Stomach (tissue), 9 donors: Measurements from ENCODE around the gene NXN. TPM values are rescaled to one million over a fixed set of nuclear protein-coding genes. Genes with fewer than 3 reads are reported as not detected.
"Not testable (repeated sequence)": the region's sequence is repeated elsewhere in the genome, so short reads cannot be mapped to it uniquely, and the experiment has no call there.

ENCODE experiments used
- DNase-seq, 2 donors: peaks; one replicate each; pipeline versions ENCODE4 v3.0.0 to v3.0.0-alpha.2; 2013 to 2019
- H3K27ac ChIP-seq, 5 donors: fragments of 200-600 bp in 4 of 5; sonication (generic) in 4 of 5; one replicate each; pipeline ENCODE4 v1.5.1; 2013 to 2019; ENCODE audit warnings: mild to moderate bottlenecking in 1 of 5, moderate library complexity in 1 of 5
- H3K27me3 ChIP-seq, 3 donors: fragments of 200-600 bp; sonication (generic); one replicate each; pipeline ENCODE4 v1.5.1; 2017 to 2019; ENCODE audit warnings: mixed run types in 1 of 3
- H3K36me3 ChIP-seq, 4 donors: fragments of 200-600 bp; sonication (generic); 1 replicate in 3 of 4; 2 replicates in 1 of 4; pipeline ENCODE4 v1.5.1; 2016 to 2019
- H3K4me1 ChIP-seq, 4 donors: fragments of 200-600 bp; sonication (generic); one replicate each; pipeline ENCODE4 v1.5.1; 2016 to 2019
- H3K4me3 ChIP-seq, 4 donors: fragments of 200-600 bp; sonication (generic) in 3 of 4; one replicate each; pipeline ENCODE4 v1.5.1; 2016 to 2019; ENCODE audit warnings: mild to moderate bottlenecking in 1 of 4
- H3K9me3 ChIP-seq, 4 donors: fragments of 200-600 bp; sonication (generic); one replicate each; pipeline ENCODE4 v1.5.1; 2016 to 2019
- EP300 ChIP-seq: sonication (generic); formaldehyde crosslinking; IDR thresholded peaks from one replicate; pipeline ENCODE4 v1.6.1; 2017; ENCODE audit warnings: antibody characterized with exemption
- POLR2A ChIP-seq, 4 donors: fragments of 450-650 bp; IDR thresholded peaks; one replicate each; pipeline ENCODE4 v1.6.1; 2016; ENCODE audit warnings: antibody characterized with exemption in 4 of 4, control low read depth in 2 of 4, mild to moderate bottlenecking in 1 of 4, moderate library complexity in 1 of 4
- POLR2AphosphoS5 ChIP-seq, 3 donors: sonication (generic); formaldehyde crosslinking; IDR thresholded peaks; one replicate each; pipeline ENCODE4 v1.6.1; 2016; ENCODE audit warnings: antibody characterized with exemption in 3 of 3
- WGBS, 5 donors: extraction: QIAGEN DNeasy Blood & Tissue Kit in 3 of 5; methylation state at CpG; one replicate each; pipeline versions ENCODE4 v1.1.5 to v1.1.7; 2013 to 2018; 5-methylcytosine and 5-hydroxymethylcytosine counted together
- intact Hi-C: fragments of 100-400 bp; cut with DNase I; formaldehyde crosslinking; loops from one replicate; pipeline ENCODE4 v1.15.1; 2023; ENCODE audit warnings: low total_unique reads
- polyA plus RNA-seq, 3 donors: library from polyadenylated mRNA; stranded (reverse); fragments of 200-250 nt; gene quantifications; one replicate each; pipeline ENCODE4 v1.2.3, GENCODE V29; 2013
- total RNA-seq, 5 donors: library from RNA; depleted of rRNA; stranded (reverse); fragments of >200 nt; gene quantifications; one replicate each; pipeline versions ENCODE4 v1.1.0 to v1.2.3, GENCODE V29; 2014 to 2016
- TF ChIP-seq, protein P1 (sequence below), 7 experiments: fragments of 450-650 bp in 4 of 7; fragments of 200-600 bp in 3 of 7; sonication (generic) in 3 of 7; IDR thresholded peaks; one replicate each; pipeline ENCODE4 v1.5.1; 2016 to 2019; ENCODE audit warnings: antibody characterized with exemption in 7 of 7, control low read depth in 2 of 7, mild to moderate bottlenecking in 1 of 7
- donor health status: healthy with polysubstance abuse.
- donor health status: Bipolar disorder and iron deficiency.
- donor health status: healthy.

The NXN gene
- total and polyA plus RNA-seq, 8 donors: 17.9 to 47.8 (median 25.1) TPM

DNA sequence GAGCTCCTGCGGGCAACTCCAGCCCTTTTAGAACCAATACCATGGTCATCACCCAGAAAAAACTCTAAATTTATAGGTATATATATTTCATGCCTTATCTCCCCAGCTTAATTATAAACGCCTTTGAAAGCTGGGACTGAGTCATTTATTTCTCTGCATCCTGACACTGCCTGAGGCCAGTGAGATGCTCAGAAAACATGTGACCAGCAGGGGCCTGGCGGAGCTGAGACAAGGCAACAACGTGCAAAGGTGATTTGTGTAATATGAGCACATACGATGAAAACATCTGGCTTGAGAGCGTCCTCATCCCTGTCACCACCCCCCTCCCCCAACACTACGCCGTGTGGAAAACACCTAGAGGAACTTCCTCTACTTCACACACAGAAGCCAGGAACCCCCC lies 22.7 kb downstream of the NXN start:
- Histone ChIP-seq H3K4me3 (no peak overlapping the region), H3K9me3 (no peaks in the 10 kb centered on the region), H3K4me1 (peaks cover 6 to 24% (median 9%) of the 10 kb centered on the region in 4 donors), H3K36me3 (peaks cover 0 to 3% (median 0%) of the 10 kb centered on the region in 4 donors), H3K27me3 (no peaks in the 10 kb centered on the region), H3K27ac (peak overlapping the region in 2 of 5 donors; percentile 78 to 87)
- intact Hi-C loops: no loop called here
- TF ChIP-seq POLR2AphosphoS5 (IDR thresholded peaks at IDR 0.05): peak in 1 of 3 donors; percentile 35
- TF ChIP-seq POLR2A (IDR thresholded peaks at IDR 0.05): no peak
- peak in 1 of 2 donors; percentile 33 for DNase-seq
- WGBS, 5 donors: 65 to 76% (median 70%) methylated on average over 8 of the region's 8 CpGs

DNA sequence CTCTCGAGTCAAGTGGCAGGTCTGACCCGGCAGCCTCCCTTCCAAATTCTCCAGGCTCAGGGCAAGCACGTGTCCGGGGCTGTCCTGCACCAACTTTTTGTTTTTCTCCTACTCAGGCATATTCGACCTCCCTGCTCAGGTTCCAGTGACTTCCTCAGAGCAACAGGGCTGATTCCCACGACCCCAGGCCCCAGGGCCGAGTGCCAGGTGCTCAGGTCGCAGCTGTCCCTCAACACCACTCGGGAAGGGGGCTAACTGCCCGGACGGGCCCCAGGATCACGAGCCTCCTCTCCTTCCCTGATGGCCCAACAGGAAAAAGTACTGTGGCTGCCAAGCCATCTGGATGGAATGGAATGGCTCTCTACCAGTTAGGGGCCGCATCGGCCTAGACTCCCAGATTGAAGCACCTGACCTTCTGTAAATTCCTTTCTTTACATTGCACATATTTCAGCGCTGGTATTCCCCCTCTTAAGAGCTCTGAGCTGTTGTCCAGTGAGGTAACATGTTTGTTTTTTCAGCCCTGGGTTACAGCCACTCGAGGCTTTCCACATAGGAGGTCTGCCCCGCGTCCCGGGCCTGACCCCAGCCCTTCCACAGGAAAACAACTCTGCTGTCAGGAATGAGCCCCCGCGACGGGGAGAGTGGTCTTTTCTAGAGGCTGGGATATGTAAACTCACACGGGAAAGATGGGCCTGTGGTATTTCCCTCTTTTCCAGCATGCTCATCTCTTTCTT lies 25.0 kb downstream of the NXN start:
- Histone ChIP-seq H3K36me3 (peaks cover 0 to 3% (median 0%) of the 10 kb centered on the region in 4 donors), H3K4me1 (peaks cover 11 to 40% (median 21%) of the 10 kb centered on the region in 4 donors), H3K4me3 (no peak overlapping the region), H3K27ac (peak overlapping the region in 4 of 5 donors; percentile 46 to 87 (median 65)), H3K9me3 (no peaks in the 10 kb centered on the region), H3K27me3 (peaks cover 0 to 4% (median 0%) of the 10 kb centered on the region in 3 donors)
- peak in 1 of 2 donors; percentile 78 for DNase-seq
- intact Hi-C loops: no loop called here
- TF ChIP-seq POLR2A (IDR thresholded peaks at IDR 0.05): no peak
- TF ChIP-seq, protein P1, sequence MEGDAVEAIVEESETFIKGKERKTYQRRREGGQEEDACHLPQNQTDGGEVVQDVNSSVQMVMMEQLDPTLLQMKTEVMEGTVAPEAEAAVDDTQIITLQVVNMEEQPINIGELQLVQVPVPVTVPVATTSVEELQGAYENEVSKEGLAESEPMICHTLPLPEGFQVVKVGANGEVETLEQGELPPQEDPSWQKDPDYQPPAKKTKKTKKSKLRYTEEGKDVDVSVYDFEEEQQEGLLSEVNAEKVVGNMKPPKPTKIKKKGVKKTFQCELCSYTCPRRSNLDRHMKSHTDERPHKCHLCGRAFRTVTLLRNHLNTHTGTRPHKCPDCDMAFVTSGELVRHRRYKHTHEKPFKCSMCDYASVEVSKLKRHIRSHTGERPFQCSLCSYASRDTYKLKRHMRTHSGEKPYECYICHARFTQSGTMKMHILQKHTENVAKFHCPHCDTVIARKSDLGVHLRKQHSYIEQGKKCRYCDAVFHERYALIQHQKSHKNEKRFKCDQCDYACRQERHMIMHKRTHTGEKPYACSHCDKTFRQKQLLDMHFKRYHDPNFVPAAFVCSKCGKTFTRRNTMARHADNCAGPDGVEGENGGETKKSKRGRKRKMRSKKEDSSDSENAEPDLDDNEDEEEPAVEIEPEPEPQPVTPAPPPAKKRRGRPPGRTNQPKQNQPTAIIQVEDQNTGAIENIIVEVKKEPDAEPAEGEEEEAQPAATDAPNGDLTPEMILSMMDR (IDR thresholded peaks at IDR 0.05): no peak
- TF ChIP-seq POLR2AphosphoS5 (IDR thresholded peaks at IDR 0.05): no peak
- no peak for TF ChIP-seq EP300
- WGBS, 5 donors: 50 to 63% (median 59%) methylated on average over 23 of the region's 23 CpGs

DNA sequence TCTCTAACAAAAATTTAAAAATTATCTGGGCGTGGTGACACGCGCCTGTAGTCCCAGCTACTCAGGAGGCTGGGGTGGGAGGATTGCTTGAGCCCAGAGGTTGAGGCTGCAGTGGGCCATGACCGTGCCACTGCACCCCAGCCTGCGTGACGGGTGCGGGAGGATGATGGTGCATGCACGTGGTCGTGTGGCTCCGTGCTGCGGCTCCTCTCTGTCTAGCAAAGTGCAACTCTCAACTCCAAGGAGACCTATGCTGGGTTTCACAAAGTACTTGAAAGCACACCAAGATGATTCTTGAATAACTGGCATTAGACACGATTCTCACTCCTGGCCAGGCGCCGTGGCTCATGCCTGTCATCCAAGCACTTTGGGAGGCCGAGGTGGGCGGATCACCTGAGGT lies 25.8 kb downstream of the NXN start:
- no peak overlapping the region for H3K4me3 ChIP-seq
- H3K4me1 ChIP-seq: peaks cover 11 to 40% (median 19%) of the 10 kb centered on the region in 4 donors
- no peak for DNase-seq
- no peak for TF ChIP-seq POLR2A (IDR thresholded peaks at IDR 0.05)
- no peak for TF ChIP-seq POLR2AphosphoS5 (IDR thresholded peaks at IDR 0.05)
- TF ChIP-seq EP300: no peak
- TF ChIP-seq, protein P1 (IDR thresholded peaks at IDR 0.05): no peak
- 91 to 96% (median 93%) methylated on average over 9 to 16 of the region's 16 CpGs for WGBS, 5 donors
- no peaks in the 10 kb centered on the region for H3K9me3 ChIP-seq
- intact Hi-C loops: no loop called here
- peaks cover 0 to 4% (median 0%) of the 10 kb centered on the region in 3 donors for H3K27me3 ChIP-seq
- peak overlapping the region in 2 of 5 donors; percentile 78 to 87 for H3K27ac ChIP-seq
- H3K36me3 ChIP-seq: peaks cover 0 to under 1% (median 0%) of the 10 kb centered on the region in 4 donors

DNA sequence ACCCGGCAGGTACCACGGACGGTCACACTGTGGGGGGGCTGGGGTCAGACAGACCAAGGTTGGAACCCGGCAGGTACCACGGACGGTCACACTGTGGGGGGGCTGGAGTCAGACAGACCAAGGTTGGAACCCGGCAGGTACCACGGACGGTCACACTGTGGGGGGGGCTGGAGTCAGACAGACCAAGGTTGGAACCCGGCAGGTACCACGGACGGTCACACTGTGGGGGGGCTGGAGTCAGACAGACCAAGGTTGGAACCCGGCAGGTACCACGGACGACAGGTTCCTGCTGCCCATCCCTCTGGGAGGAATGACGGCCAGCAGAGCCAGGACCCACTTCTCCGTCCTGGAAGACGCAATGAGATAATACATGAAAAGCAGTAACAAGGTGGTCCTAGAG lies 27.0 kb downstream of the NXN start:
- H3K27ac ChIP-seq: peak overlapping the region in 3 of 5 donors; percentile 33 to 87 (median 62)
- DNase-seq: not testable (repeated sequence)
- 91 to 99% (median 97%) methylated on average over 13 to 18 of the region's 18 CpGs for whole genome bisulfite sequencing, 5 donors

DNA sequence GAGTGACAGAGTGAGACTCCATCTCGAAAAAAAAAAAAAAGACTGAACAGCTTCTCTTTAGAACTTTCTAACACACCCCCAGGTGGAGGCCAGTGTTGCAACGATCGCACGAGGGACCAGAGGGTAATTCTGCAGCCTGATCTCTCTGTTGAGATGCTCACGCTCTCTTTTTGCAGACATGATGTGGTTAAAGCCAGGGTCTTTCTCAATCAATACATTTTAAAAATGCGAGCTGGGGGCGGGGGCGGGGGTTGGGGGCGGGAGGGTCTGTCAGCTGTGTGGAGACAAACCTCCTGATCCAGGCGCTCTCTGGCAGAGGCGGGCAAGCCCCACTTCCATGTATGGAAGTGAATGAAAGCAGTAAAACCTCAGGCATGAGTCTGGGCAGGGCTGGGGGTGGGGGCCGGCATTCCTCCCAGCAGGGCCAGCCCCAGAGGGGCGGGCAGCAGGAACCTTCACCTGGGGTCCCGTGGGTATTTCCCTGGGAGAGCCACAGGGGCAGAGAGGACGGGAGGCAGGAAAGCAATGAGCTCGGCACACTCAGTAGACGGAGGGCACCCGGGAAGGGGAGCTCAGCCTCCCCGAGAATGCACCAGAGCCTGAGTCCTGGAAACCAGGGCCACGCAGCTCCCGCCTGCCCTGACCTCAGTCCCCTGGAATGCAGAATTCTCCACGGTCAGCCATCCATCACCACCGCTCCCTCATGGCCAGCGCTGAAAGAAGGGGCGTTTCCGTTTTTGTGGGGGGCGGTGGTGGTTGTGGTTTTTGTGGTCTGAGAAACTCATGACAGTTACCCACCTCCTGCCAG lies 28.0 kb downstream of the NXN start:
- 21 to 36% (median 32%) methylated on average over 22 to 27 of the region's 27 CpGs for WGBS, 5 donors
- DNase-seq: peak in 1 of 2 donors; percentile 76
- Histone ChIP-seq H3K9me3 (no peaks in the 10 kb centered on the region), H3K36me3 (peaks cover 0 to 6% (median 0%) of the 10 kb centered on the region in 4 donors), H3K27ac (peak overlapping the region in 4 of 5 donors; percentile 39 to 87 (median 74)), H3K27me3 (peaks cover 0 to 4% (median 0%) of the 10 kb centered on the region in 3 donors), H3K4me3 (peak overlapping the region in 1 of 4 donors; percentile 2), H3K4me1 (peaks cover 11 to 35% (median 18%) of the 10 kb centered on the region in 4 donors)
- intact Hi-C loops: no loop called here
- TF ChIP-seq EP300: no peak
- TF ChIP-seq POLR2AphosphoS5 (IDR thresholded peaks at IDR 0.05): peak in 1 of 3 donors; percentile 25

More for the DNA sequence above, 27.0 kb downstream of the NXN start:
- peaks cover 11 to 35% (median 18%) of the 10 kb centered on the region in 4 donors for H3K4me1 ChIP-seq
- H3K36me3 ChIP-seq, intact Hi-C loops, H3K9me3 ChIP-seq, H3K27me3 ChIP-seq, H3K4me3 ChIP-seq: not testable (repeated sequence)
